Measurements from ENCODE around the gene GPS1.

- no peak for TF ChIP-seq CTCF (IDR thresholded peaks at IDR 0.05; ENCODE audit: insufficient read depth, low read depth, low read length)
- no peak for TF ChIP-seq EZH2 (IDR thresholded peaks at IDR 0.05; ENCODE audit: insufficient read depth, low read length)
Measured at GRCh38 chr17:82076785-82077591, 25.3 kb downstream of the GPS1 start.
